ENCODE measurements around the gene TBCD. TPM values are rescaled to one million over a fixed set of nuclear protein-coding genes. Genes with fewer than 3 reads are reported as not detected.

The TBCD gene
- total RNA-seq, 1 experiment from 2014 or later: 129 TPM

DNA sequence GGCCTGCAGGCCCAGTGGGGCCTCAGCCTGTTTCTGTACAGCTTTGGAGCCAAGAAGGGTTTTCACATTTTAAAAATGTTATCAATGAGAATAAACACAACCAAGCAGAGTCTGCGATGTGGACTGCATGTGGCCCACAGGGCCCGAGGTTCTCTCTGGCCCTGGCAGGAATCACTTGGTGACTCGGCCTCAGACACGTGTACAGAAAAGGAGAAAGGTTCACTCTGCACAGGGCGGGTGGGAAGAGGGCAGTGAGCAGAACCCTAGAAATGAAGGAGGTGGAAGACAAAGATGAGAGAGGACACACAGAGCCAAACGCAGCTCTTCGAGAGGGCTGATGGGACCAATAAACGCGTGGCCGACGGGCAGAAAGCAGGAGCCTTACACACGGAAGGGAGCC, 99.5 kb downstream of the TBCD start:
- no peak overlapping the region for H2BK20ac ChIP-seq (ENCODE audit: low read depth, low read length, poor library complexity, severe bottlenecking)
- H3K9me3 Mint-ChIP-seq: peaks cover 0 to 3% of the 10 kb centered on the region in 2 experiments; a peak in 2 of 5 replicates
- no peak overlapping the region for H2BK12ac ChIP-seq (ENCODE audit: insufficient read length, low read depth, low read length)
- H3K9ac ChIP-seq (ENCODE audit: extremely low read depth, insufficient read length, low read length): no peak overlapping the region
- no peak overlapping the region for H2BK15ac ChIP-seq (ENCODE audit: low read depth, low read length)
- H3K36me3 Mint-ChIP-seq (ENCODE audit: insufficient read depth in 1 of 3, low read depth in 3 of 3): peaks cover 29 to 46% (median 46%) of the 10 kb centered on the region in 3 experiments
- no peak overlapping the region for H2AFZ ChIP-seq (ENCODE audit: low read length)
- no peak for DNase-seq
- no peak overlapping the region for H2BK120ac ChIP-seq (ENCODE audit: low read depth, low read length, poor library complexity, severe bottlenecking)
- no peak overlapping the region for H3K4ac ChIP-seq (ENCODE audit: low read depth, low read length)
- no peaks in the 10 kb centered on the region for H4K20me1 ChIP-seq (ENCODE audit: control insufficient read depth, insufficient read depth, insufficient read length)
- H3K9me3 ChIP-seq (ENCODE audit: control insufficient read depth, low read depth, low read length): no peaks in the 10 kb centered on the region
- H2AK5ac ChIP-seq (ENCODE audit: insufficient read length, low read length): no peak overlapping the region
- H3K4me1 Mint-ChIP-seq: no peaks in the 10 kb centered on the region; a peak in 1 of 4 replicates
- no peak overlapping the region; a peak in 1 of 7 replicates for H3K27ac Mint-ChIP-seq
- no peak overlapping the region for H3T11ph ChIP-seq (ENCODE audit: low read length)
- no peaks in the 10 kb centered on the region for H3K23me2 ChIP-seq (ENCODE audit: insufficient read length, low read depth, low read length, poor library complexity, severe bottlenecking)
- no peak overlapping the region for H2BK5ac ChIP-seq (ENCODE audit: insufficient read length, low read length)
- H3K4me3 Mint-ChIP-seq: no peak overlapping the region
- no peaks in the 10 kb centered on the region for H3K79me1 ChIP-seq (ENCODE audit: insufficient read depth, low read depth, low read length, poor library complexity, severe bottlenecking)
- H3K27me3 Mint-ChIP-seq (ENCODE audit: low read depth): no peaks in the 10 kb centered on the region
- no CpG with 5 or more reads among the region's 12 CpGs for WGBS (ENCODE audit: extremely low coverage, insufficient read length, low lambda C conversion rate)
- no peaks in the 10 kb centered on the region for H3K4me1 ChIP-seq (ENCODE audit: insufficient read depth, low read length)
- no peak overlapping the region for H4K5ac ChIP-seq (ENCODE audit: insufficient read length, low read depth, low read length)
- no peak overlapping the region for H3K27ac ChIP-seq (ENCODE audit: insufficient read length, low read depth, low read length)
- H4K8ac ChIP-seq (replicated peaks; ENCODE audit: insufficient read length, low read depth, low read length): no peak overlapping the region
- H3K18ac ChIP-seq (ENCODE audit: insufficient read length, low read depth, low read length): no peak overlapping the region
- no peaks in the 10 kb centered on the region for H3K79me2 ChIP-seq (ENCODE audit: insufficient read depth, low read length)
- no peak overlapping the region for H3K23ac ChIP-seq (ENCODE audit: insufficient read length, low read depth, low read length)
- H3K14ac ChIP-seq (ENCODE audit: insufficient read depth, low read length): no peak overlapping the region
- no peak overlapping the region for H3K56ac ChIP-seq (ENCODE audit: insufficient read length, low read depth, low read length)
- H3K4me2 ChIP-seq (ENCODE audit: insufficient read depth, insufficient read length, low read length): no peak overlapping the region
- no peaks in the 10 kb centered on the region for H3K27me3 ChIP-seq (ENCODE audit: insufficient read depth, low read length)
- TF ChIP-seq, protein P1, sequence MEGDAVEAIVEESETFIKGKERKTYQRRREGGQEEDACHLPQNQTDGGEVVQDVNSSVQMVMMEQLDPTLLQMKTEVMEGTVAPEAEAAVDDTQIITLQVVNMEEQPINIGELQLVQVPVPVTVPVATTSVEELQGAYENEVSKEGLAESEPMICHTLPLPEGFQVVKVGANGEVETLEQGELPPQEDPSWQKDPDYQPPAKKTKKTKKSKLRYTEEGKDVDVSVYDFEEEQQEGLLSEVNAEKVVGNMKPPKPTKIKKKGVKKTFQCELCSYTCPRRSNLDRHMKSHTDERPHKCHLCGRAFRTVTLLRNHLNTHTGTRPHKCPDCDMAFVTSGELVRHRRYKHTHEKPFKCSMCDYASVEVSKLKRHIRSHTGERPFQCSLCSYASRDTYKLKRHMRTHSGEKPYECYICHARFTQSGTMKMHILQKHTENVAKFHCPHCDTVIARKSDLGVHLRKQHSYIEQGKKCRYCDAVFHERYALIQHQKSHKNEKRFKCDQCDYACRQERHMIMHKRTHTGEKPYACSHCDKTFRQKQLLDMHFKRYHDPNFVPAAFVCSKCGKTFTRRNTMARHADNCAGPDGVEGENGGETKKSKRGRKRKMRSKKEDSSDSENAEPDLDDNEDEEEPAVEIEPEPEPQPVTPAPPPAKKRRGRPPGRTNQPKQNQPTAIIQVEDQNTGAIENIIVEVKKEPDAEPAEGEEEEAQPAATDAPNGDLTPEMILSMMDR (conservative IDR thresholded peaks at IDR 0.05): no peak
- no peak overlapping the region for H4K91ac ChIP-seq (ENCODE audit: insufficient read length, low read depth, low read length)
